Endothelial cell (in vitro differentiated cells): Measurements from ENCODE around the gene MACROD2. TPM values are rescaled to one million over a fixed set of nuclear protein-coding genes. Genes with fewer than 3 reads are reported as not detected.

Source experiments
- DNase-seq: peaks from one replicate; pipeline ENCODE4 v3.0.0; 2021; ENCODE audit warnings: low spot score
- H3K27ac Mint-ChIP-seq: one replicate; pipeline ENCODE4 v1.8.0; 2021; ENCODE audit warnings: mixed read lengths, inconsistent platforms; ENCODE audit not compliant: unreplicated experiment
- H3K27me3 Mint-ChIP-seq: one replicate; pipeline ENCODE4 v1.8.0; 2021; ENCODE audit warnings: mild to moderate bottlenecking, moderate library complexity, mixed read lengths, inconsistent platforms; ENCODE audit not compliant: unreplicated experiment
- H3K36me3 Mint-ChIP-seq: one replicate; pipeline ENCODE4 v1.8.0; 2021; ENCODE audit warnings: mild to moderate bottlenecking, low read depth, mixed read lengths, inconsistent platforms; ENCODE audit not compliant: unreplicated experiment
- H3K4me1 Mint-ChIP-seq: one replicate; pipeline ENCODE4 v1.8.0; 2021; ENCODE audit warnings: mild to moderate bottlenecking, mixed read lengths, inconsistent platforms; ENCODE audit not compliant: unreplicated experiment
- H3K4me3 Mint-ChIP-seq: one replicate; pipeline ENCODE4 v1.8.0; 2021; ENCODE audit warnings: mild to moderate bottlenecking, mixed read lengths, inconsistent platforms; ENCODE audit not compliant: unreplicated experiment
- H3K9me3 Mint-ChIP-seq: one replicate; pipeline ENCODE4 v1.8.0; 2021; ENCODE audit warnings: mixed read lengths, inconsistent platforms; ENCODE audit not compliant: unreplicated experiment
- total RNA-seq: library from RNA; stranded (reverse); fragmentation: NEBNext Ultra II Directional; extraction: Animal tissue kit (Norgen Biotek cat#: 25700); gene quantifications from one replicate; pipeline ENCODE4 v1.2.1, GENCODE V29; 2021; ENCODE audit not compliant: unreplicated experiment
- TF ChIP-seq, protein P1 (sequence below): fragments of 200-600 bp; sonication (generic); IDR thresholded peaks from one replicate; pipeline ENCODE4 v1.5.0; 2021; ENCODE audit warnings: antibody characterized with exemption; ENCODE audit not compliant: unreplicated experiment

Gene MACROD2
- total RNA-seq, 1 donor from 2014 or later: 6.4 TPM

DNA sequence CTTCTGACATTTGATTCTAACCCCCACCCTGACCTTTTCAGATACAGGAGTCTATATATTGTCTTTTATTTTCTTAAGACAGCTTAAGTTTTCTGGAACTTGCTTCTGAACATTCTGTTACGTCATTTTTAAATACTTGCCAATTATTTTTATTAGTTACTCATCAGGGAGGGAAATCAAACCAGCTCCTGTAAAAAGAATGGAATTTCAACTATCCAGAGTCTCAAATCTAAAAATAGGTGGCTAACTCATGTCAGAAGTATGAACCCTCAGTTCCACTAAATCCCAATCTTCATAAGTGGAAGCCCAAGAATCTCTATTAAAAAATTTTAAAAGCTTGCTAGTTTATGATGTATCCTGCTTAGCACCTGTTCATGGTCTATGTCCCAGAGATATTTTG is 1677.9 kb downstream of the MACROD2 start:
- H3K27me3 Mint-ChIP-seq: no peaks in the 10 kb centered on the region
- TF ChIP-seq, protein P1, sequence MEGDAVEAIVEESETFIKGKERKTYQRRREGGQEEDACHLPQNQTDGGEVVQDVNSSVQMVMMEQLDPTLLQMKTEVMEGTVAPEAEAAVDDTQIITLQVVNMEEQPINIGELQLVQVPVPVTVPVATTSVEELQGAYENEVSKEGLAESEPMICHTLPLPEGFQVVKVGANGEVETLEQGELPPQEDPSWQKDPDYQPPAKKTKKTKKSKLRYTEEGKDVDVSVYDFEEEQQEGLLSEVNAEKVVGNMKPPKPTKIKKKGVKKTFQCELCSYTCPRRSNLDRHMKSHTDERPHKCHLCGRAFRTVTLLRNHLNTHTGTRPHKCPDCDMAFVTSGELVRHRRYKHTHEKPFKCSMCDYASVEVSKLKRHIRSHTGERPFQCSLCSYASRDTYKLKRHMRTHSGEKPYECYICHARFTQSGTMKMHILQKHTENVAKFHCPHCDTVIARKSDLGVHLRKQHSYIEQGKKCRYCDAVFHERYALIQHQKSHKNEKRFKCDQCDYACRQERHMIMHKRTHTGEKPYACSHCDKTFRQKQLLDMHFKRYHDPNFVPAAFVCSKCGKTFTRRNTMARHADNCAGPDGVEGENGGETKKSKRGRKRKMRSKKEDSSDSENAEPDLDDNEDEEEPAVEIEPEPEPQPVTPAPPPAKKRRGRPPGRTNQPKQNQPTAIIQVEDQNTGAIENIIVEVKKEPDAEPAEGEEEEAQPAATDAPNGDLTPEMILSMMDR: no peak
- no peak overlapping the region for H3K4me3 Mint-ChIP-seq
- H3K27ac Mint-ChIP-seq: no peak overlapping the region
- DNase-seq: no peak
- H3K4me1 Mint-ChIP-seq: no peaks in the 10 kb centered on the region
- no peaks in the 10 kb centered on the region for H3K36me3 Mint-ChIP-seq
- H3K9me3 Mint-ChIP-seq: no peaks in the 10 kb centered on the region

DNA sequence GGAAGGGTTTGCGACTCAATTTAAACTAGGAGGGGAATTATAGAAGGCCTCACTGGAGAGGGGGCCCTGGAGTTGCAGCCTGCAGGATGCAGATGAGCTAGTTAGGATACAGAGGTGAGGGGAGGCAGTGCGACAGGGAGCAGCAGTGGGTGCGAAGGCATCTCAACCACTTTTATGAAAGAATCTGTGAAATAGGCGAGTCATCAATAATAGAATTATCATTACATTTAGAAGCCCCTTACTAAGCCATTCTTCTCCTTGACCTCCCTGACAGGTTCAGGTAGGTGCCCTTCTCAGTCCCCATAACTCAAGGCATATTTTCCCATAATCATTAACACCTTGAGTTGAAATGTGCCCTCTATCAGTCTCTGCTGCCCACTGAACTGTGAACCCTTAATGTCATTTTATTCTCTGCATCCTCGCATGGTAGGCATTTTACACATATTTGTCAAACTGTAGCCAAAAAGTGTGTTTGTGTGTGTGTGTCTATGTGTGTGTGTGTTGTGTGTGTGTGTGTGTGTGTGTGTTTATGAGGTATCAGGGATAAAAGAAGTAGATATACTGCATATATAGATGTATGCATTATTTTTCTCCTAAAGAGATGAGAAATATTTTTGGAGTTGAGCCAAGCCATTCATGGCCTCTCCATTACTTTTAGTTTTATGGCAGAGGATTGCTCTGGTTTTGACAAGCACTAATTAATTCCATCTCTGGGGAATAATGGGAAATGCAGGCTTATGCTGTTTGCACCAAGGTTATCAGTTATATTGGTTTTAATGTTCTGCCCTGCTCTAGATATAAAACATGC is 1679.1 kb downstream of the MACROD2 start:
- H3K9me3 Mint-ChIP-seq: no peaks in the 10 kb centered on the region
- DNase-seq: no peak
- no peaks in the 10 kb centered on the region for H3K4me1 Mint-ChIP-seq
- no peaks in the 10 kb centered on the region for H3K27me3 Mint-ChIP-seq
- H3K4me3 Mint-ChIP-seq: no peak overlapping the region
- H3K36me3 Mint-ChIP-seq: no peaks in the 10 kb centered on the region
- no peak overlapping the region for H3K27ac Mint-ChIP-seq
- TF ChIP-seq, protein P1: no peak

DNA sequence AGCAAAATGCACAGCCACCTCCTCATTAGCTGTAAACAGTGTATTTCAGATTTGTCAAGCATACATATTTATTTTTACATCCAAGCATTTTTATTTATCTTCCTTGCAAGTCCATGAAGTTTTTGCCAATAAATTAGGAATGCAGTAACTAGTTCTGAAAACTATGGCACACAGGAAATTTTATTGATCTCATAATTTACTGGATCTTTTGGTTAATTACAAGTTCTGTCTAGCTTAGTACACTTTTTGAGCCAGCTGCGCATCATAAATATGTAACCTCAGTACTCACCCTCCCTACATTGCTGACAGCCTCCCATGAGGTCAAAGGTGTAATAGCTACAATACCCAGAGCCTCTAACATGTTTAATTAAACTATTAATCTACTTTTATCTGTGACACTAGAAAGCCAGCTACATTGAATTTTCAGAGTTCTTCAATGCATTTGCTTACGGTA is 1679.8 kb downstream of the MACROD2 start:
- Mint-ChIP-seq H3K9me3 (no peaks in the 10 kb centered on the region), H3K27ac (no peak overlapping the region), H3K4me1 (no peaks in the 10 kb centered on the region), H3K27me3 (no peaks in the 10 kb centered on the region), H3K36me3 (no peaks in the 10 kb centered on the region), H3K4me3 (no peak overlapping the region)
- DNase-seq: no peak
- TF ChIP-seq, protein P1: no peak

DNA sequence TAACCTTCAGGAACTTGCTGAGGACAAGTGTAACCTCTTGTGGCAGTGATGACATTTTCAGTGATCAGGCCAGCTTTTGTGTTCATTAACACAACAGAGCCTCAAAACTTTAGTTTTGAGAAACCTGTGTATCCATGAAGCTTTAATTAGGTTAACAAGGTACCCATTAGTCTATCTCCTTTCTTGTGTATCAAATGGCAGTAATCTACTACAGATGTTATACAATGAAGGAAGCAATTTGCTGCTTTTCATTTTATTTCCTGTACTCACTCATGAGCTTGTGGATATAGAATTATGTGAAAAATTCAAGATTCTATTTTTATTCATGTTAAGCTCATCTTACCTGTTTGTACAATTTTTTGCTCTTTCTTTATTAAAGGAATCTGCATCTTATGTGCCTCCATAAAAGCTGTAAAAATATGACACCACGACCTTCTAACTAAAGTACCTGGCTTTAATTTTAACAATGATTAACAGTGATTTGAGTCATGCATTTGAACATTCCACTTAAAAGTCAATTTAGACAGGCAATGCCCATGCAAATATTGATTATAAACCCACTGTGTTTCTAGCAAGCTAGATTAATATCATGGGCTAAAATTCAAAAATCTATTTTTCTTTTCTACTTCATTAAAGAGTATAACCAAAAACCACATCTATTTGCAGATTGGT is 1680.6 kb downstream of the MACROD2 start:
- Mint-ChIP-seq H3K4me3 (no peak overlapping the region), H3K4me1 (no peaks in the 10 kb centered on the region), H3K9me3 (no peaks in the 10 kb centered on the region), H3K27me3 (no peaks in the 10 kb centered on the region), H3K36me3 (no peaks in the 10 kb centered on the region), H3K27ac (no peak overlapping the region)
- no peak for DNase-seq
- TF ChIP-seq, protein P1: no peak

DNA sequence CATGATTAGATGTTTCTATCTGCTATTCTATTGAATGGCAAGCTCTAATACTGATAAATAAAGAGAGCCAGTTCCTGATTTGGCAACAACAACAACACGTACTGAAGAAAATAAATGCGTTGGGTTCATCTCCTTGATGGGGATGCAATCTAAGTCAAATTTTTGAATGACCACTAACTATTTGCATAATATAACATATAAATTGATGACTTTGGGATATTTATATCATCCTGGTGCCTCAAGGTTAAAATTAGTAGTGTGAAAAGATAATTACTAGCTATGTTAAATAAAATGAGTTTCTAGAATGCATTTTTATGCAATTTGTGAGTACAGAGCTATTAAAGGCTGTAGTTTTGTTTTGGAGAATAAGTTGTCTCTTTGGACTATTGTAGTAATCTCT is 1681.5 kb downstream of the MACROD2 start:
- Mint-ChIP-seq H3K36me3 (no peaks in the 10 kb centered on the region), H3K27me3 (no peaks in the 10 kb centered on the region), H3K4me3 (no peak overlapping the region), H3K4me1 (no peaks in the 10 kb centered on the region), H3K9me3 (no peaks in the 10 kb centered on the region), H3K27ac (no peak overlapping the region)
- TF ChIP-seq, protein P1: no peak
- no peak for DNase-seq
